ENCODE measurements around the gene LRP1B.

The LRP1B gene

DNA sequence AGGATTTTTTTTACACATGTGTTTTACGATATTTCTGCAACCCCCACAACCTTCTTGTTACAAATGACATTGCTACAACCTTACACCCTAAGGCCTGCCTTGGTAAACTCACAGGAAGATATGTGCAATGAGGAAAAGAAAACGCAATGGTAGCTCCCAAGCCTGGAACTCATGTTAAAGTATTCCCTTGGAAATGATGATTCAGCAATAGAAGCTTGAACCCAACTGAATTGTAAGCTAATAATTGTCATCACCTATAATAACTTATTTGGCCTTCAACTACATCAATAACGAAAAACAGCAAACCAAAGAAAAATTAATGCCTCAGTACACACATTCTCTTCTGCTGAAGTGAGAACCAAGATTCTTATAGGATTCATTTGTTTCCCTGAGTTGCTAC, 491.0 kb downstream of the LRP1B start:
- H2AFZ ChIP-seq (ENCODE audit: low read depth, low read length), result no peak overlapping the region
- H3K4me1 ChIP-seq (ENCODE audit: insufficient read depth, low read length), result no peaks in the 10 kb centered on the region
- H3K4me2 ChIP-seq (ENCODE audit: insufficient read depth, low read length), result no peak overlapping the region
- no peaks in the 10 kb centered on the region for H3K79me2 ChIP-seq (ENCODE audit: insufficient read depth, low read length)
- TF ChIP-seq, protein P1, sequence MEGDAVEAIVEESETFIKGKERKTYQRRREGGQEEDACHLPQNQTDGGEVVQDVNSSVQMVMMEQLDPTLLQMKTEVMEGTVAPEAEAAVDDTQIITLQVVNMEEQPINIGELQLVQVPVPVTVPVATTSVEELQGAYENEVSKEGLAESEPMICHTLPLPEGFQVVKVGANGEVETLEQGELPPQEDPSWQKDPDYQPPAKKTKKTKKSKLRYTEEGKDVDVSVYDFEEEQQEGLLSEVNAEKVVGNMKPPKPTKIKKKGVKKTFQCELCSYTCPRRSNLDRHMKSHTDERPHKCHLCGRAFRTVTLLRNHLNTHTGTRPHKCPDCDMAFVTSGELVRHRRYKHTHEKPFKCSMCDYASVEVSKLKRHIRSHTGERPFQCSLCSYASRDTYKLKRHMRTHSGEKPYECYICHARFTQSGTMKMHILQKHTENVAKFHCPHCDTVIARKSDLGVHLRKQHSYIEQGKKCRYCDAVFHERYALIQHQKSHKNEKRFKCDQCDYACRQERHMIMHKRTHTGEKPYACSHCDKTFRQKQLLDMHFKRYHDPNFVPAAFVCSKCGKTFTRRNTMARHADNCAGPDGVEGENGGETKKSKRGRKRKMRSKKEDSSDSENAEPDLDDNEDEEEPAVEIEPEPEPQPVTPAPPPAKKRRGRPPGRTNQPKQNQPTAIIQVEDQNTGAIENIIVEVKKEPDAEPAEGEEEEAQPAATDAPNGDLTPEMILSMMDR (IDR thresholded peaks at IDR 0.05; ENCODE audit: borderline replicate concordance, extremely low read depth, low read length, poor library complexity, severe bottlenecking), result no peak
- TF ChIP-seq EZH2 (IDR thresholded peaks at IDR 0.05; ENCODE audit: borderline replicate concordance, low read depth, low read length, severe bottlenecking), result no peak
- ATAC-seq (ENCODE audit: insufficient read depth, low read depth) (no peak), DNase-seq (no peak)
- no peaks in the 10 kb centered on the region for H4K20me1 ChIP-seq (ENCODE audit: insufficient read depth, low read length)
- H3K36me3 ChIP-seq (ENCODE audit: insufficient read depth, low read length), result no peaks in the 10 kb centered on the region
- H3K4me3 ChIP-seq (ENCODE audit: low read depth in 1 of 2, low read length in 2 of 2), result no peak overlapping the region
- H3K9me3 ChIP-seq (ENCODE audit: insufficient read depth, low read length, severe bottlenecking), result no peaks in the 10 kb centered on the region
- no peak overlapping the region for H3K9ac ChIP-seq (ENCODE audit: low read depth, low read length)
- no peaks in the 10 kb centered on the region for H3K27me3 ChIP-seq (ENCODE audit: insufficient read depth, low read length, poor library complexity)
- no peak overlapping the region for H3K27ac ChIP-seq (ENCODE audit: low read length)

DNA sequence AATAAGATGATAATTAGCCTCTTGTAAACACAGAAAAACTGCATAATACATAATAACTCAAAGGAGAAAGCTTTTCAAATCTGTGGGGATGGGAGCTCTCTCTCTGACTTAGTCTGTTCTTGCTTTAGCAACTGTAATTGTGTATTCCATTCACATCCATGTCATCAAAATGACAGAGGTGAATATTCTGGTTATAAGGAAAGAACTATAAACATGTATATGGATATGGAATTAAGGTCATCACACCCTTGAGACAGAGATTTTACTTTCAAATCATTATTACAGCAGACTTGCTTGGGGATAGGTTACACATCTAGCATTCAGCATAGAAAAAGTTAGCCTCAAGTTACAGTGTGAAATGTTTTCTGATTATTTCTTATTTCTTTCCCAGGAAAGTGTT, 497.7 kb downstream of the LRP1B start:
- Histone ChIP-seq H3K4me2 (ENCODE audit: insufficient read depth, low read length) (no peak overlapping the region), H3K79me2 (ENCODE audit: insufficient read depth, low read length) (no peaks in the 10 kb centered on the region), H3K27ac (ENCODE audit: low read length) (no peak overlapping the region), H3K4me3 (ENCODE audit: low read depth in 1 of 2, low read length in 2 of 2) (no peak overlapping the region), H3K9ac (ENCODE audit: low read depth, low read length) (no peak overlapping the region), H3K4me1 (ENCODE audit: insufficient read depth, low read length) (no peaks in the 10 kb centered on the region), H3K27me3 (ENCODE audit: insufficient read depth, low read length, poor library complexity) (no peaks in the 10 kb centered on the region), H3K9me3 (ENCODE audit: insufficient read depth, low read length, severe bottlenecking) (no peaks in the 10 kb centered on the region), H2AFZ (ENCODE audit: low read depth, low read length) (no peak overlapping the region), H3K36me3 (ENCODE audit: insufficient read depth, low read length) (no peaks in the 10 kb centered on the region), H4K20me1 (ENCODE audit: insufficient read depth, low read length) (no peaks in the 10 kb centered on the region)
- no peak for ATAC-seq (ENCODE audit: insufficient read depth, low read depth)
- TF ChIP-seq EZH2 (IDR thresholded peaks at IDR 0.05; ENCODE audit: borderline replicate concordance, low read depth, low read length, severe bottlenecking), result no peak
- TF ChIP-seq, protein P1 (IDR thresholded peaks at IDR 0.05; ENCODE audit: borderline replicate concordance, extremely low read depth, low read length, poor library complexity, severe bottlenecking), result no peak
- DNase-seq, result no peak

DNA sequence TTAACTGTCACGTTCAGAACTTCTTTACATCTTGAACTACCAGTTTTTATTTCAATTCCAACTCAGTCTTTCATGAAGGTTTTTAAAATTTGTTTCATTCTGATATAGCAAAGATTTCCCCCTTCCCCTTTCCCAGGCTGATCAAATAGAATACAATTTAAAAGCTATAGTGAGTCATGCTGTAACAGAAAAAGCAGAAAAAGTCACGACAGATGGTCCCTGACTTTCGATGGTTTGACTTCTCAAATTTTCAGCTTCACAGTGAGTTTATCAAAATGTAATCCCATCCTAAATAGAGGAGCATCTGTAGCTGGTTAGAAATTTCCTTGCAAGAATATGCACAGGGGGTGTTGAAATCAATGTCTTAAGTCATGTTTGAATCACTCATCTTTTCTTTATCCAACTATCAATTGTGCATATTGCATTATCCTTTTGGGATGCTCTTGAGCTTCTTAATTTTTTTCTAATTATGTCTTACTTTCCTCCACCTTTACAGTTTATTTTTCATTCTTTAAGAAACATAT, 500.3 kb downstream of the LRP1B start:
- Histone ChIP-seq H3K9me3 (ENCODE audit: insufficient read depth, low read length, severe bottlenecking) (no peaks in the 10 kb centered on the region), H3K4me3 (ENCODE audit: low read depth in 1 of 2, low read length in 2 of 2) (no peak overlapping the region), H3K4me2 (ENCODE audit: insufficient read depth, low read length) (no peak overlapping the region), H3K27me3 (ENCODE audit: insufficient read depth, low read length, poor library complexity) (no peaks in the 10 kb centered on the region), H4K20me1 (ENCODE audit: insufficient read depth, low read length) (no peaks in the 10 kb centered on the region), H3K79me2 (ENCODE audit: insufficient read depth, low read length) (no peaks in the 10 kb centered on the region), H2AFZ (ENCODE audit: low read depth, low read length) (no peak overlapping the region), H3K36me3 (ENCODE audit: insufficient read depth, low read length) (no peaks in the 10 kb centered on the region), H3K9ac (ENCODE audit: low read depth, low read length) (no peak overlapping the region), H3K27ac (ENCODE audit: low read length) (no peak overlapping the region), H3K4me1 (ENCODE audit: insufficient read depth, low read length) (no peaks in the 10 kb centered on the region)
- TF ChIP-seq, protein P1 (IDR thresholded peaks at IDR 0.05; ENCODE audit: borderline replicate concordance, extremely low read depth, low read length, poor library complexity, severe bottlenecking), result no peak
- no peak for TF ChIP-seq EZH2 (IDR thresholded peaks at IDR 0.05; ENCODE audit: borderline replicate concordance, low read depth, low read length, severe bottlenecking)
- DNase-seq, result no peak
- no peak for ATAC-seq (ENCODE audit: insufficient read depth, low read depth)

DNA sequence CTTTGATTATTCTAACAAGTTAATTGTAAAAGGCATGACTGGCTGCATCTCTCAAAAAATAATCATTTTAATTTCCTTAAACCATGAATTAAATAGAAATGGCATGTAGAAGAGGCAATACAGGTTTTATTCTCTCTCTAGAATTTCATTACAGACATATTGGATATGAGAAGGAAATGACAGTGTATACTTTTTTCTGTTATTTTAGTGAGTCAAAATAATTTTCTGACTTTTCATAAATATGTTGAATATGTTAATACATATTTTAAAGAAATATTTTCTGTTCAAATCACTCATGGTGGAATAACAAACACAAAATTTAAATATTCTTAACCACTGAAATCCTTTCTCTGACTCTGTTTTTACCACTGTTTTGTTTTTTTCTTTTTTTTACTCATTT, 510.4 kb downstream of the LRP1B start:
- H4K20me1 ChIP-seq (ENCODE audit: insufficient read depth, low read length), result no peaks in the 10 kb centered on the region
- no peak for TF ChIP-seq EZH2 (IDR thresholded peaks at IDR 0.05; ENCODE audit: borderline replicate concordance, low read depth, low read length, severe bottlenecking)
- TF ChIP-seq, protein P1 (IDR thresholded peaks at IDR 0.05; ENCODE audit: borderline replicate concordance, extremely low read depth, low read length, poor library complexity, severe bottlenecking), result no peak
- DNase-seq, result no peak
- no peak overlapping the region for H3K27ac ChIP-seq (ENCODE audit: low read length)
- H3K9me3 ChIP-seq (ENCODE audit: insufficient read depth, low read length, severe bottlenecking), result no peaks in the 10 kb centered on the region
- H3K27me3 ChIP-seq (ENCODE audit: insufficient read depth, low read length, poor library complexity), result no peaks in the 10 kb centered on the region
- H2AFZ ChIP-seq (ENCODE audit: low read depth, low read length), result no peak overlapping the region
- H3K4me2 ChIP-seq (ENCODE audit: insufficient read depth, low read length), result no peak overlapping the region
- no peak overlapping the region for H3K4me3 ChIP-seq (ENCODE audit: low read depth in 1 of 2, low read length in 2 of 2)
- no peaks in the 10 kb centered on the region for H3K79me2 ChIP-seq (ENCODE audit: insufficient read depth, low read length)
- H3K36me3 ChIP-seq (ENCODE audit: insufficient read depth, low read length), result no peaks in the 10 kb centered on the region
- no peak overlapping the region for H3K9ac ChIP-seq (ENCODE audit: low read depth, low read length)
- no peaks in the 10 kb centered on the region for H3K4me1 ChIP-seq (ENCODE audit: insufficient read depth, low read length)
- no peak for ATAC-seq (ENCODE audit: insufficient read depth, low read depth)

Measured in DND-41 (cell line).